Adipocyte (in vitro differentiated cells): ENCODE data around the gene NELL2.

Experiments used
- DNase-seq: peaks from one replicate; pipeline ENCODE4 v3.0.0-alpha.2; 2015; ENCODE audit warnings: low read depth
- H3K27me3 ChIP-seq: replicated peaks from 2 replicates; pipeline ENCODE4 v1.7.0; 2013; ENCODE audit warnings: mild to moderate bottlenecking, low read length, moderate library complexity; ENCODE audit not compliant: control insufficient read depth, insufficient read depth
- H3K36me3 ChIP-seq: 2 replicates; pipeline ENCODE4 v1.7.0; 2013; ENCODE audit warnings: low read length, mild to moderate bottlenecking, moderate library complexity; ENCODE audit not compliant: control insufficient read depth, insufficient read depth, severe bottlenecking
- H3K4me1 ChIP-seq: 2 replicates; pipeline ENCODE4 v1.7.0; 2013; ENCODE audit warnings: mild to moderate bottlenecking, low read length, moderate library complexity; ENCODE audit not compliant: control insufficient read depth, insufficient read depth
- H3K4me3 ChIP-seq: 2 replicates; pipeline ENCODE4 v1.7.0; 2013; ENCODE audit warnings: mild to moderate bottlenecking, low read length, moderate library complexity
- H3K9ac ChIP-seq: 2 replicates; pipeline ENCODE4 v1.7.0; 2013; ENCODE audit warnings: mild to moderate bottlenecking, low read length, moderate library complexity
- H3K9me3 ChIP-seq: 2 replicates; pipeline ENCODE4 v1.7.0; 2013; ENCODE audit warnings: mild to moderate bottlenecking, low read length, moderate library complexity; ENCODE audit not compliant: control insufficient read depth

The NELL2 gene

GRCh38 chr12:44500423-44500822 lies 375.7 kb downstream of the NELL2 start:
- Histone ChIP-seq H3K27me3 (no peaks in the 10 kb centered on the region), H3K4me1 (no peaks in the 10 kb centered on the region), H3K9me3 (no peaks in the 10 kb centered on the region), H3K4me3 (no peak overlapping the region), H3K36me3 (no peaks in the 10 kb centered on the region), H3K9ac (no peak overlapping the region)
- DNase-seq = no peak

GRCh38 chr12:44497044-44497443 lies 379.1 kb downstream of the NELL2 start:
- H3K4me1 ChIP-seq = no peaks in the 10 kb centered on the region
- DNase-seq = no peak
- H3K9ac ChIP-seq = no peak overlapping the region
- H3K9me3 ChIP-seq = no peaks in the 10 kb centered on the region
- no peaks in the 10 kb centered on the region for H3K27me3 ChIP-seq
- no peaks in the 10 kb centered on the region for H3K36me3 ChIP-seq
- H3K4me3 ChIP-seq = no peak overlapping the region

- DNase-seq = no peak
These were observed 385.9 kb downstream of the NELL2 start for GRCh38 chr12:44490181-44490580.

GRCh38 chr12:44488180-44488579 lies 387.9 kb downstream of the NELL2 start:
- no peak for DNase-seq
- Histone ChIP-seq H3K36me3 (no peaks in the 10 kb centered on the region), H3K9ac (no peak overlapping the region), H3K27me3 (no peaks in the 10 kb centered on the region), H3K9me3 (peaks cover 3% of the 10 kb centered on the region), H3K4me1 (no peaks in the 10 kb centered on the region), H3K4me3 (no peak overlapping the region)

More at GRCh38 chr12:44490181-44490580, 385.9 kb downstream of the NELL2 start:
- H3K9ac ChIP-seq = no peak overlapping the region
- no peaks in the 10 kb centered on the region for H3K36me3 ChIP-seq
- no peak overlapping the region for H3K4me3 ChIP-seq
- peaks cover 3% of the 10 kb centered on the region for H3K9me3 ChIP-seq
- H3K4me1 ChIP-seq = no peaks in the 10 kb centered on the region
- H3K27me3 ChIP-seq = no peaks in the 10 kb centered on the region

- H3K9me3 ChIP-seq = peaks cover 3% of the 10 kb centered on the region
- no peak overlapping the region for H3K9ac ChIP-seq
- no peaks in the 10 kb centered on the region for H3K27me3 ChIP-seq
- H3K36me3 ChIP-seq = no peaks in the 10 kb centered on the region
- no peak overlapping the region for H3K4me3 ChIP-seq
- no peak for DNase-seq
- no peaks in the 10 kb centered on the region for H3K4me1 ChIP-seq
These were observed 391.3 kb downstream of the NELL2 start for GRCh38 chr12:44484862-44485261.

GRCh38 chr12:44477331-44477980 lies 398.7 kb downstream of the NELL2 start:
- no peaks in the 10 kb centered on the region for H3K4me1 ChIP-seq
- no peak overlapping the region for H3K9ac ChIP-seq
- H3K36me3 ChIP-seq = no peaks in the 10 kb centered on the region
- H3K27me3 ChIP-seq = no peaks in the 10 kb centered on the region
- H3K4me3 ChIP-seq = no peak overlapping the region
- DNase-seq = no peak
- H3K9me3 ChIP-seq = peaks cover 33% of the 10 kb centered on the region

- Histone ChIP-seq H3K9me3 (peaks cover 33% of the 10 kb centered on the region), H3K36me3 (no peaks in the 10 kb centered on the region), H3K4me1 (no peaks in the 10 kb centered on the region), H3K9ac (no peak overlapping the region), H3K27me3 (no peaks in the 10 kb centered on the region), H3K4me3 (no peak overlapping the region)
- peak; percentile 1 for DNase-seq
These were observed 399.4 kb downstream of the NELL2 start for GRCh38 chr12:44476683-44477082.

GRCh38 chr12:44465139-44465538 lies 411.0 kb downstream of the NELL2 start:
- H3K9me3 ChIP-seq = peaks cover 12% of the 10 kb centered on the region
- no peaks in the 10 kb centered on the region for H3K36me3 ChIP-seq
- no peaks in the 10 kb centered on the region for H3K27me3 ChIP-seq
- no peaks in the 10 kb centered on the region for H3K4me1 ChIP-seq
- H3K9ac ChIP-seq = no peak overlapping the region
- H3K4me3 ChIP-seq = no peak overlapping the region
- DNase-seq = peak; percentile 9

- no peak for DNase-seq
- Histone ChIP-seq H3K9me3 (peaks cover 12% of the 10 kb centered on the region), H3K9ac (no peak overlapping the region), H3K27me3 (no peaks in the 10 kb centered on the region), H3K36me3 (no peaks in the 10 kb centered on the region), H3K4me3 (no peak overlapping the region), H3K4me1 (no peaks in the 10 kb centered on the region)
These were observed 411.9 kb downstream of the NELL2 start for GRCh38 chr12:44464180-44464579.

GRCh38 chr12:44462729-44463128 lies 413.4 kb downstream of the NELL2 start:
- no peak overlapping the region for H3K4me3 ChIP-seq
- H3K9ac ChIP-seq = no peak overlapping the region
- no peaks in the 10 kb centered on the region for H3K36me3 ChIP-seq
- no peaks in the 10 kb centered on the region for H3K4me1 ChIP-seq
- no peaks in the 10 kb centered on the region for H3K27me3 ChIP-seq
- peaks cover 12% of the 10 kb centered on the region for H3K9me3 ChIP-seq
- DNase-seq = no peak

GRCh38 chr12:44460261-44460660 lies 415.9 kb downstream of the NELL2 start:
- DNase-seq = no peak
- no peaks in the 10 kb centered on the region for H3K4me1 ChIP-seq
- H3K9ac ChIP-seq = no peak overlapping the region
- H3K27me3 ChIP-seq = no peaks in the 10 kb centered on the region
- H3K9me3 ChIP-seq = peaks cover 3% of the 10 kb centered on the region
- H3K36me3 ChIP-seq = no peaks in the 10 kb centered on the region
- H3K4me3 ChIP-seq = no peak overlapping the region

- no peak overlapping the region for H3K9ac ChIP-seq
- H3K4me3 ChIP-seq = no peak overlapping the region
- H3K36me3 ChIP-seq = no peaks in the 10 kb centered on the region
- peaks cover 3% of the 10 kb centered on the region for H3K9me3 ChIP-seq
- H3K4me1 ChIP-seq = no peaks in the 10 kb centered on the region
- no peaks in the 10 kb centered on the region for H3K27me3 ChIP-seq
- DNase-seq = no peak
These were observed 416.5 kb downstream of the NELL2 start for GRCh38 chr12:44459569-44459968.
